ENCODE measurements around the gene PBX3. TPM values are rescaled to one million over a fixed set of nuclear protein-coding genes. Genes with fewer than 3 reads are reported as not detected.

The PBX3 gene
- total and polyA plus RNA-seq, 9 of the 15 experiments (the other 6 are each of a cell fraction or from before 2014, with no cell fraction given), result 0.14 to 5.8 (median 0.92) TPM

DNA sequence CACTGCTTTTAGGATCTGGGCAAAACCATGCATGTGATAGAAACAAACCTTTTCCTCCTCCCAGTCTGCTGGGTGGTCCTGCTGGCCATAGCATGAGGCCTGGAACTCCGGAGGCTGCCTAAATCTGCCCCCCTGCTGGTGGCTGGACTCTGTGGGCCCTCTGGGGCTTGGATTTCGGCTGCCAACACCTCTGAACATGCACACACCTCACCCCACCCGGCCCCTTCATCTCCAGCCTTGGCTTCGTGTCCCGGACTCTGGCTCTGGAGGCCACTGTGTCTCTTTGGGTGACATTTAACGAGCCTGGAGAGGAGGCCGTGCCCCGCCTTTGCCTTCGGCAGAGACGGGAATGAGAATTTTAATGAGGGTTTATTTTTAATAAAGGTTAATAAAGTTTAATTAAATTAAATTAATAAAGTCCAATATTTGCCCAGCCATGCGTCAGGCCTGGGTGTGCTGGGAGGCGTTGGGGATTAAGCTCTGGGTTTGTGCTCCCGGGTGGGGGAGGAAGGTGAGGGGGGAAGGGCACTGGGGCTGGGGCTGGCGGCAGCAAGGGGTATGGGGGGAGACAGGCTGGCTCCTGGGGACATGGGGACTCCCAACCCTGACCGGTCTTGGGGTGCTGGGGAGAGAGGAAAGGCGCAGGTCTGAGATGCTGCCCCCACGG lies 251.8 kb downstream of the PBX3 start:
- in situ Hi-C loops (cut with MboI), result no loop called here
- H3K4me1 ChIP-seq (replicated peaks in 1 of 2; ENCODE audit: control insufficient read depth in 2 of 2, insufficient read depth in 2 of 2, low read length in 2 of 2), result no peaks in the 10 kb centered on the region
- WGBS (ENCODE audit: insufficient coverage, low coverage, missing lambda C conversion rate), result under 1% methylated on average over 12 of the region's 17 CpGs
- no peaks in the 10 kb centered on the region for H3K79me2 ChIP-seq (ENCODE audit: control insufficient read depth, insufficient read depth, low read length)
- no peak overlapping the region for H3K4me3 ChIP-seq
- H3K9me3 ChIP-seq (replicated peaks; ENCODE audit: control insufficient read depth, insufficient read depth, low read depth, low read length), result no peaks in the 10 kb centered on the region
- no peak for DNase-seq (ENCODE audit: extremely low read depth in 1 of 4, low spot score in 3 of 4)
- peaks cover 7 to 71% of the 10 kb centered on the region in 2 experiments; a peak in 4 of 5 replicates for H3K27me3 ChIP-seq (ENCODE audit: control insufficient read depth in 2 of 2, insufficient read depth in 2 of 2, low read length in 2 of 2)
- CTCF ChIA-PET (ENCODE audit: low intra/inter-chr PET ratio), result no interaction called here
- BruUV-seq (replicated peaks), result no TSS peak
- no peaks in the 10 kb centered on the region for H4K20me1 ChIP-seq (replicated peaks; ENCODE audit: control insufficient read depth, insufficient read depth, low read length)
- ATAC-seq, result no peak
- FAIRE-seq, result no peak
- no peak overlapping the region for H3K4me2 ChIP-seq (ENCODE audit: insufficient read depth, low read length)
- H3K9ac ChIP-seq (ENCODE audit: insufficient read depth in 1 of 2, low read depth in 2 of 2, low read length in 2 of 2), result no peak overlapping the region
- no peak overlapping the region for H2AFZ ChIP-seq (ENCODE audit: low read depth, low read length)
- TF ChIP-seq TCF15 (CRISPR knock-in tag; IDR thresholded peaks at IDR 0.05) (no peak), ZNF121 (CRISPR knock-in tag; conservative IDR thresholded peaks at IDR 0.05) (no peak), HDAC8 (tag; IDR thresholded peaks at IDR 0.05) (no peak), POLR2G (IDR thresholded peaks at IDR 0.05; ENCODE audit: low read depth, low read length) (no peak)
- TF ChIP-seq, protein P1, sequence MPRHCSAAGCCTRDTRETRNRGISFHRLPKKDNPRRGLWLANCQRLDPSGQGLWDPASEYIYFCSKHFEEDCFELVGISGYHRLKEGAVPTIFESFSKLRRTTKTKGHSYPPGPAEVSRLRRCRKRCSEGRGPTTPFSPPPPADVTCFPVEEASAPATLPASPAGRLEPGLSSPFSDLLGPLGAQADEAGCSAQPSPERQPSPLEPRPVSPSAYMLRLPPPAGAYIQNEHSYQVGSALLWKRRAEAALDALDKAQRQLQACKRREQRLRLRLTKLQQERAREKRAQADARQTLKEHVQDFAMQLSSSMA (CRISPR knock-in tag; IDR thresholded peaks at IDR 0.05), result no peak
- no peaks in the 10 kb centered on the region for H3K36me3 ChIP-seq (ENCODE audit: control insufficient read depth, insufficient read depth, low read length)
- H3K27ac ChIP-seq (ENCODE audit: extremely low read depth, low read depth, low read length), result no peak overlapping the region
- POLR2A ChIA-PET, result interaction anchor here (0.7 kb wide), 1 partner anchor 1291 kb away, joined by 3 read pairs; no protein-coding TSS in a partner anchor
- no peaks in the 10 kb centered on the region for H3K9me1 ChIP-seq (ENCODE audit: control insufficient read depth, insufficient read depth, low read length)
- intact Hi-C loops (cut with micrococcal nuclease), result no loop called here
